Activated CD4-positive, alpha-beta T cell treated with anti-CD3 and anti-CD28 coated beads, Interleukin-2, amount 10 ng/mL, durations not matched to agents 24 days and 14 days (primary cell): Measurements from ENCODE around the gene TACR1. TPM values are rescaled to one million over a fixed set of nuclear protein-coding genes. Genes with fewer than 3 reads are reported as not detected.

Experiments used
- DNase-seq: peaks from one replicate; pipeline ENCODE4 v3.0.0; 2022
- H3K27ac Mint-ChIP-seq: one replicate; pipeline ENCODE4 v1.8.0; 2022; ENCODE audit warnings: mild to moderate bottlenecking, mixed read lengths
- H3K27me3 Mint-ChIP-seq: one replicate; pipeline ENCODE4 v1.8.0; 2022; ENCODE audit warnings: mixed read lengths
- H3K36me3 Mint-ChIP-seq: one replicate; pipeline ENCODE4 v1.8.0; 2022; ENCODE audit warnings: low read depth, mild to moderate bottlenecking, mixed read lengths
- H3K4me1 Mint-ChIP-seq: one replicate; pipeline ENCODE4 v1.8.0; 2021; ENCODE audit warnings: mixed read lengths
- H3K4me3 Mint-ChIP-seq: one replicate; pipeline ENCODE4 v1.8.0; 2022; ENCODE audit warnings: mild to moderate bottlenecking, moderate library complexity, mixed read lengths
- H3K9me3 Mint-ChIP-seq: one replicate; pipeline ENCODE4 v1.8.0; 2021; ENCODE audit warnings: mixed read lengths
- intact Hi-C: fragments of 100-400 bp; cut with micrococcal nuclease; formaldehyde crosslinking; loops from one replicate; pipeline ENCODE4 v1.15.1; 2023
- total RNA-seq: library from RNA; stranded (reverse); gene quantifications from 2 replicates; pipeline ENCODE4 v1.2.3, GENCODE V29; 2022

The TACR1 gene
- total RNA-seq, 1 donor from 2014 or later, result not detected

DNA sequence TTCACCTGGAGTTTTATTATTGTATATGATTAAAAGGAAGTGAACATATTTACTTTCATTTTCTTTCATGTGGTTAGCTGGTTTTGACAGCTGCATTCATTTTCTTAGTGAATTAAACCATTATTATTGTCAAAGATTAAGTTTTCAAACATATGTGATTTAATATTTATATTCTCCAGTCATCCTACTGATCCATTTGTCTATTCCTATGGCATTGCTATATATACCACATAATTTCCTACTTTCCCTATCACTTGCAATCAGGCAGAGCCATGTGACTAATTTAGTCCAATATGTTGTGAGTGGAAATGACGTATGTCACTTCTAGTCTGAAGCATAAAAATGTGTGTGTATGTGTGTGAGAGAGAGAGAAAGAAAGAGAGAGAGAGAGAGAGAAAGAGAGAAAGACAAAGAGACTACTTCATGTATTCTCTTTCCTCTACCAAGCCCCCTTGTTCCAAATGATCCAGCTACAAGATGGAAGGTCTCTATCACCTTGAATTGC is 12.0 kb upstream of the TACR1 start:
- Mint-ChIP-seq H3K36me3 (no peaks in the 10 kb centered on the region), H3K27me3 (peaks cover 3% of the 10 kb centered on the region), H3K27ac (no peak overlapping the region), H3K9me3 (no peaks in the 10 kb centered on the region), H3K4me3 (no peak overlapping the region), H3K4me1 (peaks cover 3% of the 10 kb centered on the region)
- DNase-seq, result no peak
- intact Hi-C loops, result no loop called here

DNA sequence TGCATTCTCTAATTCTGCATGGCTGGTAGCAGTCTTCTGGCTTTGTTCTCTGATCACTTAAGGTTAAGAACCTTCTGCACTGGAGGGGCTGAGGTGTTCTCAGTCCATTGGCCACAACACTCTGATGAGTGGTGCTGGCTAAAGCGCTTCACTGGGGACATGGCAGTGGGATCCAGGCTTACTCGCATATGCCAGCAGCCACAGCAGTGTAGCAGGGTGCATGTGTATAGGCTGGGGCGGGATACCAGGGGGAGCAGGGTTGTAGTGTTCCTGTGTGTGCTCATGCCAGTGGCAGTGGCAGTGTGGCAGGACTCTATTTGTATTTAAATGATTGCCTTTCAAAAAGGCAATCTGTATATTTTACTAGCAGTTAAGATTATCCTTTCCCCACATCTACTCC is 11.1 kb upstream of the TACR1 start:
- intact Hi-C loops, result no loop called here
- no peak for DNase-seq
- no peak overlapping the region for H3K27ac Mint-ChIP-seq
- H3K4me3 Mint-ChIP-seq, result no peak overlapping the region
- H3K9me3 Mint-ChIP-seq, result no peaks in the 10 kb centered on the region
- peaks cover 3% of the 10 kb centered on the region for H3K4me1 Mint-ChIP-seq
- H3K36me3 Mint-ChIP-seq, result no peaks in the 10 kb centered on the region
- H3K27me3 Mint-ChIP-seq, result peaks cover 8% of the 10 kb centered on the region

DNA sequence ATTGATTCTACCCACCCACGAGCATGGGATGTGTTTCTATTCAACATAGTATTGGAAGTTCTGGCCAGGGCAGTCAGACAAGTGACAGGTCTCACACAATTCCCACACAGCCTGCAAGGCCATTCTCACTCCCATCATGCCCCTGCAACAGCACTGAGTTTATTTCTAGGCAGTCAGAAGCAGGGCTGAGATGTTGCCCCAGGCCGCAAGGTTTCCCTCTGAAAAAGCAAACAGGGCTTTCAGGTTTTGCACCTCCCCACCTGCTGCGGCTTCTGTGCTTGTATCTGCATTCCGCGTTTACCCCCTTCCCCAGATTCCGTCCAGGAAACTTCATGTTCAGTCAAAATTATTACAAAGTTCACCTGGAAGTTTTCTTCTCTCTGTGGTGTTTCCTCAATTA is 9.4 kb upstream of the TACR1 start:
- Mint-ChIP-seq H3K27ac (no peak overlapping the region), H3K4me1 (peaks cover 3% of the 10 kb centered on the region), H3K9me3 (no peaks in the 10 kb centered on the region), H3K4me3 (no peak overlapping the region), H3K27me3 (peaks cover 16% of the 10 kb centered on the region), H3K36me3 (no peaks in the 10 kb centered on the region)
- no peak for DNase-seq
- intact Hi-C loops, result no loop called here

DNA sequence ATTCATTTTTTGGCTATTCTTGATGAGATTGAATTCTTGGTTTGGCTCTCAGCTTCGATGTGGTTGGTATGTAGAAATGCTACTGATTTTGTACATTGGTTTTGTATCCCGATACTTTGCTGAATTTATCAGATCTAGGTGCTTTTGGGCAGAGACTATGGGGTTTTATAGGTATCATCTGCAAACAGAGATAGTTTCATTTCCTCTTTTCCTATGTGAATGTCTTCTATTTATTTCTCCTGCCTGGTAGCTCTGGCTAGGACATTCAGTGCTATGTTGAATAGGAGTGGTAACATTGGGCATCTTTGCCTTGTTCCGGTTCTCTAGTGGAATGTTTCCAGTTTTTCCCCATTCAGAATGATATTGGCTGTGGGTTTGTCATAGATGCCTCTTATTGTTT is 5.5 kb upstream of the TACR1 start:
- Mint-ChIP-seq H3K4me1 (no peaks in the 10 kb centered on the region), H3K36me3 (no peaks in the 10 kb centered on the region), H3K27ac (no peak overlapping the region), H3K27me3 (peaks cover 37% of the 10 kb centered on the region), H3K9me3 (no peaks in the 10 kb centered on the region), H3K4me3 (no peak overlapping the region)
- intact Hi-C loops, result no loop called here
- no peak for DNase-seq

DNA sequence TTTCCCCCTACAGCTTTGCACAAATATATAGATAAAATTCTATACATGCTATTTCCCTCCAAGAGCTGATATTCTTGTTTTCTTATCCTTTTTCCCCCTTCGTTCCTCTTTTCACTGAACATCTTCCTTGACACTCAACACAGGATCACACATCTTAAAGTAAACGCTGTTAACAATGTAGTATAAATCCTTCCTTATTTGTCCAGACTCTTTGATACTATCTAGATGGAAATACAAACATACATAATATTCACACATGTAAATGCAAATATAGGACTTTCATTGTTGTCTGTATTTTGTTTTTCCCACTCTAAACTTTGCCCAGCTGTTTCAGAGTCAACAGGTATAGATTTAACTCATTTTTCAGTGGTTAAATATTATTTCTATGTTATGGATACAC is 3.0 kb upstream of the TACR1 start:
- Mint-ChIP-seq H3K4me3 (no peak overlapping the region), H3K27me3 (peaks cover 62% of the 10 kb centered on the region), H3K9me3 (no peaks in the 10 kb centered on the region), H3K4me1 (peaks cover 2% of the 10 kb centered on the region), H3K27ac (no peak overlapping the region), H3K36me3 (no peaks in the 10 kb centered on the region)
- intact Hi-C loops, result no loop called here
- DNase-seq, result no peak

DNA sequence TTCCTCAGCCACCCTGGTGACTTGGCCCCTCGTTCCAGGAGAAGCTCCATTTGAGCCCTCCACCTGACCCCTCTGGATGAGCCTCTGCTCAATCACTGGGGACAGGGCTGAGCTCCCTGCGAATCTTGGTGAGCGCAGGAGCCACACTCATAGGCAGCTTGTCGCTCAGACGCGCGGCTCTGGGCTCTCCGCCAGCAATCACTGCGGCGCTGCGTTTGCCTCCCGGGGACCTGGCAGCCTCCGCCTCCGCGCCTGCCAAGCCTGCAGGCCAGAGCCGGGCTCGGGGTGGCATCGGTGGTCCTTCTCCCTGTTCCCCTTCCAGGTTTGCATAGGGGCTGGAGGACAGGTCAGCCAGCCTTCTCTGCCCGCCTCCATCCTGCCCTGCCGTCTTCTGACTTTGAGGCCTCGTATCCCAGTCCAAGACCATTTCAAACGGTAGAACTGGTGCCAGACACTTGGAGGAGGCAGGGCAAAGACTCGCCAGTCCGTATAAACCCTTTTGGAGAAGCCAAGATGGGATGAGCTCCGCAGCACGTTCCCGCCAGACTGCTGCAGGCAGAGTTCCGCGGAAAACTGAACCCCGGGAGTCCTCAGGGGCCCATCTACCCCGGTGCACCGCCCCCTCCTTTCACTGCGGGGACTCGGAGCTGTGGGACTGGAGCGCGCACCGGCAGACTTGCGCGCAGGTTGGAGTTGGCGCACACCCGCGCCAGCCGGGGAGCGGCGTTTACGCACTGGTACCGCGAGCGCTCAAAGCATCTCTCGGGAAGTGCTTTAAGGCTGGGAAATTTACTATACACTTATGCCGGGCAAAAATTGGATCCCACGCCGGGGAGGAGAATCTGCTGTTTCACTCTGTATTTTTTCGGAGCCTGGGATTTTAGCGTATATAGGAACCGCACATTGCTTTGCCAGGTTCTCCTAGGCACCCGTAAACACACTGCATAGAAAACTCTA is 1.1 kb upstream of the TACR1 start:
- Mint-ChIP-seq H3K4me1 (peaks cover 2% of the 10 kb centered on the region), H3K9me3 (no peaks in the 10 kb centered on the region), H3K27ac (no peak overlapping the region), H3K36me3 (no peaks in the 10 kb centered on the region), H3K4me3 (no peak overlapping the region), H3K27me3 (peaks cover 65% of the 10 kb centered on the region)
- no peak for DNase-seq
- intact Hi-C loops, result no loop called here

DNA sequence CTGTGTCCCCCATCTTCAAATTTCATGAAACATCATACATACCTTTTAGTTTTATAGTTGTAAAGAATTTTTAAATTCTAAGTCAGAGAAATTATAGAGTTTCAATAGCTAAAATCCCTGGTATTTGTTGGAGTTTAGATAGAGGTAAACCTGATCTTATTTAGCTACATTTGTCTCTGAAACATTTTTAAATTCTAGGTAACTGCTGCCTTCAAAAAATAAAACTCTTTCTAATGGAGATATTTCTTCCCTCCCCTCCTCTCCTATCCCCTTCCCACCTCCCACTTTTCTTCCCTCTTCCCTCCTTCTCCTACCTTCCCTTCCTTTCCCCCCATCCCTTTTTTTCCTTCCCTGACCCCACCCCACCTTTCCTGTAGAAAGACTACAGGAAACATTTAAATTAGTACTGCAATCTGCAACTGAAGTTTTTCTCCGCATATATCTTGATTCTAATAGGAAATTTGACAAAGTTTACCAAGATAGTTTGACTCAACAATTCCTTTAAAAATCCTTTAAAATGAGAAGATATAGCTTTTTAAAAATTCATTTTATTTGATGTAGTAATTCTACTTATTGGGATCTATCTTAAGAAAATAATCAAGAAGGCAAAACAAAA is 4.1 kb downstream of the TACR1 start:
- no peak overlapping the region for H3K4me3 Mint-ChIP-seq
- H3K27ac Mint-ChIP-seq, result no peak overlapping the region
- H3K27me3 Mint-ChIP-seq, result peaks cover 50% of the 10 kb centered on the region
- H3K36me3 Mint-ChIP-seq, result no peaks in the 10 kb centered on the region
- H3K9me3 Mint-ChIP-seq, result no peaks in the 10 kb centered on the region
- peaks cover 2% of the 10 kb centered on the region for H3K4me1 Mint-ChIP-seq
- intact Hi-C loops, result no loop called here
- DNase-seq, result peak; percentile 2

DNA sequence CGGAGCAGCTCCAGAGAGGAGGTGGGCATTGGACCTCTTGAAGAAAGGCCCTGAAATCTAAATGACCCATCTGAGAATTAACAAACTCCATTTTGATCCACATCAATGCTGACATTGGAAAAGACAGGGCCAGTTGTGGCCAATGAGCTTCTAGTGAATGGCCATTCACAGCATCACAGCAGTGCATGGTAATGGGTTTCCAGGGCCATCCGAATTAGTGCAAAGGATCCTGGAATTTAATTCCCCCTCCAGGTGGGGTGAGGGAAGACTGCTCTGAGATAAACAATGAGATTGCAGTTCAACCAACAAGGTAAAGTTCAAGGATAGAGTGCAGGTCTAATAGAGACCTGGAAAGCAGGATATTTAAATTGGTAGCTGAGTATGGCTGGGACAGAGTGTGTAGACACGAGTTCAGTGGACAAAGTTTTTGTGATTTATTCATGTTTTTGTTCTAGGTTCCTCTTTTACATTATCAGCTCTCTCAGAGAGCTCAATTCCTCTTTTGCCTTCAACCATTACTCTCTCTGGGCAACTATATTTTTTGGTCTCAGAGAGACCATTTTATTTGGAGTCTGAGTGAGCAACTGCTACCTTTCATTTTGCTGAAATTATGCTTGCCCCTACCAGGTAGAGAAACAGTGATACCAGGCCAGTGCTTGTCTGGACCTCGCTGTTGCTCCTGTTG is 5.0 kb downstream of the TACR1 start:
- intact Hi-C loops, result no loop called here
- Mint-ChIP-seq H3K36me3 (no peaks in the 10 kb centered on the region), H3K4me3 (no peak overlapping the region), H3K27ac (no peak overlapping the region), H3K9me3 (no peaks in the 10 kb centered on the region), H3K27me3 (peaks cover 42% of the 10 kb centered on the region), H3K4me1 (no peaks in the 10 kb centered on the region)
- peak; percentile 29 for DNase-seq

DNA sequence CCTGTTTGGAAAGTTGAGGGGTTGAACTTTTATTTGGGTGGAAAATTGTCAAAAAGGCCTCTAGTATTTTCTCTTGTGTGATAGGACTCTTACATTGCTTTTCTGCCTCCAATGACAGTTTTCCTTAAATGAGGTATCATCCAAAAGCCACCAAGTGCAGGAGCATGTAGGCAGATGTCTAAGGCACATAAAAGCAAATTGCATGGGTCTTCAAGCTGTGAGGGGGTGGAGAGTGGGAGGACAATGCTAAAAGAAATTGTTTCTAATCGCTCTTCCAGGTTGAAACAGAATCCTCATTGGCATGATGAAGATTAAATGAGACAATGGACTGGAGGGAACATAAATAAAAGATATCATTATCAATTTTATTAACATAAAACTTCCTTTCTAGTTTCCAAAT is 6.8 kb downstream of the TACR1 start:
- H3K36me3 Mint-ChIP-seq, result no peaks in the 10 kb centered on the region
- intact Hi-C loops, result no loop called here
- no peak overlapping the region for H3K4me3 Mint-ChIP-seq
- no peak overlapping the region for H3K27ac Mint-ChIP-seq
- H3K4me1 Mint-ChIP-seq, result no peaks in the 10 kb centered on the region
- DNase-seq, result no peak
- H3K9me3 Mint-ChIP-seq, result no peaks in the 10 kb centered on the region
- H3K27me3 Mint-ChIP-seq, result peaks cover 24% of the 10 kb centered on the region

DNA sequence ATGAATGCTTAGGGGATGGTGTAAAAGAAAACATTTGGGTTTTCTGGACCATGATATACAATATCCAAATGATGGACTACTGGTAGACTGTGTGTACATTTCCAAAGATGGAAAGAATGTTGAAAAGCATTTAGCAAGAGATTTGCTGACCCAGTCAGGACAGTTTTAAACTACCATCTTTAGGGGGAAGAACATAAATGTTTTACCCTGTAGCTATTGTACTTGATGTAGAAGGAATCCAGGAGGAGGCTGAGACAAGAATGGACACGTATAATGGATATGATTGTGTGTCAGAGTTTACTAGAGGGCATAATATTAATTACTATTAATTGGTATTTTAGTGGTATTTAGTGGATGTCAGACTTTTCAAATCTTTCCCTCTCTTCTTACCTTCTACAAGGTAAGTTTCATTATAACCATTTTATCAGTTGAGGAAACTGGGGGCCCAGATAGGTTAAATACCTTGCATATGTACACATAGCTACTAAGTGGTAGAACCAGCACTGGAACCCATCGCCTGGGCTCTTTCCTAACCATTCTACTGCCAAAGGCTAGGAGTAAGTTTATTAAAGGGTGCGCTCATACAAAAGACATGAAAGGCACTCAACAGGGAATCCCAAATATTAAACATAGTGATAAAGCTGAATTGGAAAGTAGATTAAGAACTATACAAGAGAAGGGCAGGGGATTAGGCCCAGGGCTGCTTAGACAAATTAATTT is 8.9 kb downstream of the TACR1 start:
- no peaks in the 10 kb centered on the region for H3K4me1 Mint-ChIP-seq
- H3K27ac Mint-ChIP-seq, result no peak overlapping the region
- H3K9me3 Mint-ChIP-seq, result no peaks in the 10 kb centered on the region
- no peak for DNase-seq
- H3K27me3 Mint-ChIP-seq, result peaks cover 14% of the 10 kb centered on the region
- intact Hi-C loops, result no loop called here
- H3K4me3 Mint-ChIP-seq, result no peak overlapping the region
- H3K36me3 Mint-ChIP-seq, result no peaks in the 10 kb centered on the region

DNA sequence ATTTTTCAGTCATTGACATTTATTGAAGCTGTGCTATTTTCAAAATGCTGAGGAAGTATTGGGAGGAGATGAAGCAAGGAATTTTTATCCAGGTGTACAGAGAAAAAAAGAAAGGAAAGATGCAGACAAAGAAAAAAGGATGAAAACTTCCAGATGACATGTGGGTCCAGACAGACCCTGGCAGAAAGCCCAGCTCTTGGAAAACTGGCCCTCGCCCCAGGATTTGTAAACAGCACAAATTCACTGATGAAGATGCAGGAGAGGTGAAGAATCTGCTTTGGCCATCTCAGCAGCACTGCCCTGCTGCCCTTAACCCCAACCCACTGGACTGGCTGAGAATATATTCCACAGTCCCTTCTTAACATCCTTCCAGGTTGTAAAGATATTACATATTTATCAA is 12.5 kb downstream of the TACR1 start:
- Mint-ChIP-seq H3K4me1 (no peaks in the 10 kb centered on the region), H3K36me3 (no peaks in the 10 kb centered on the region), H3K27me3 (no peaks in the 10 kb centered on the region), H3K27ac (no peak overlapping the region), H3K9me3 (no peaks in the 10 kb centered on the region), H3K4me3 (no peak overlapping the region)
- DNase-seq, result no peak
- intact Hi-C loops, result no loop called here

DNA sequence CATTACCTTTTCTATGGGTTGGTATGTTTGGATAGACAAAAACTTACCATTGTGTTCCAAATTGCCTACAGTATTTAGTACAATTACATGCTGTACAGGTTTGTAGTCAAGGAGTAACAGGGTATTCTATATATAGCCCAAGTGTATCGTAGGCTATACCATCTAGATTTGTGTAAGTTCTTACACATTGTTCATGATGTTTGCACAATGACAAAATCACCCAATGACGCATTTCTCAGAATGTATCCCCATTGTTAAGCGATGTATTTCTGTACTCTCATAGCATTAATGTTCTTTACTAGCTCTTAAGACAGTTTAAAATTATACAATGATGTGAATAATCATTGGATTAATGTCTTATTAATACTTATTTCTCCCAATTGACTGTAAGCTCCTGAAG is 16.7 kb downstream of the TACR1 start:
- DNase-seq, result no peak
- no peaks in the 10 kb centered on the region for H3K36me3 Mint-ChIP-seq
- no peak overlapping the region for H3K27ac Mint-ChIP-seq
- intact Hi-C loops, result no loop called here
- H3K4me1 Mint-ChIP-seq, result no peaks in the 10 kb centered on the region
- no peaks in the 10 kb centered on the region for H3K27me3 Mint-ChIP-seq
- no peak overlapping the region for H3K4me3 Mint-ChIP-seq
- H3K9me3 Mint-ChIP-seq, result no peaks in the 10 kb centered on the region

DNA sequence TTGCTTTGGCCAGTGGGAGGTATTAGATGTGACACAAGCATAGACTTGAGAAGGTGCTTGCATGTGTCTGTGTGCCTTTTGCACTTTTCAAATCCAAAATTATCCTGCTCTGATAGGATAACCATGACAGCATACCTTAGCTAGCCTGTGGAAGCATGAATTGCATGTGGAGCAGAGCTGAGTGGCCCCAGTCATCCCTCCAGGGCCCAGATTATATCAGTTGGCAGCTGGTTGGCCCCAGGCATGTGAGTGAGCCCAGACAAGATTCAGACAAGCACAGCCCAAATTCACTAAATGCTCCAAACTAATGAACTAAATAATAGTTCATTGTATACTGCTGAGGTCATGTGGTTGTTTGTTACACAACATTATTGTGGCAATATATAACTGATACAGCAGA is 18.8 kb downstream of the TACR1 start:
- DNase-seq, result no peak
- no peak overlapping the region for H3K4me3 Mint-ChIP-seq
- no peaks in the 10 kb centered on the region for H3K9me3 Mint-ChIP-seq
- intact Hi-C loops, result no loop called here
- no peaks in the 10 kb centered on the region for H3K4me1 Mint-ChIP-seq
- no peaks in the 10 kb centered on the region for H3K36me3 Mint-ChIP-seq
- H3K27me3 Mint-ChIP-seq, result no peaks in the 10 kb centered on the region
- no peak overlapping the region for H3K27ac Mint-ChIP-seq
